Hepatocyte (in vitro differentiated cells): Measurements from ENCODE around the gene TP53I11. TPM values are rescaled to one million over a fixed set of nuclear protein-coding genes. Genes with fewer than 3 reads are reported as not detected.

ENCODE experiments used
- DNase-seq: peaks from one replicate; pipeline ENCODE4 v3.0.0-alpha.2; 2016; ENCODE audit warnings: low spot score
- H2AFZ ChIP-seq: fragments of 200-600 bp; sonication (generic); 2 replicates; pipeline ENCODE4 v1.6.0; 2016; ENCODE audit warnings: antibody characterized with exemption, mild to moderate bottlenecking
- H3K27ac ChIP-seq: fragments of 200-600 bp; sonication (generic); 2 replicates; pipeline ENCODE4 v1.5.1; 2016; ENCODE audit warnings: mild to moderate bottlenecking
- H3K27me3 ChIP-seq: fragments of 200-600 bp; sonication (generic); 2 replicates; pipeline ENCODE4 v1.6.1; 2016
- H3K36me3 ChIP-seq: fragments of 200-600 bp; sonication (generic); replicated peaks from 2 replicates; pipeline ENCODE4 v1.5.1; 2016; ENCODE audit warnings: low read depth; ENCODE audit not compliant: insufficient read depth
- H3K4me1 ChIP-seq: fragments of 200-600 bp; sonication (generic); 2 replicates; pipeline ENCODE4 v1.5.1; 2016; ENCODE audit warnings: mild to moderate bottlenecking, moderate library complexity; ENCODE audit not compliant: insufficient read depth
- H3K4me2 ChIP-seq: fragments of 200-600 bp; sonication (generic); 2 replicates; pipeline ENCODE4 v1.6.0; 2016
- H3K4me3 ChIP-seq: fragments of 200-600 bp; sonication (generic); 2 replicates; pipeline ENCODE4 v1.5.1; 2016; ENCODE audit warnings: mild to moderate bottlenecking
- H3K79me2 ChIP-seq: fragments of 200-600 bp; sonication (generic); 2 replicates; pipeline ENCODE4 v1.6.0; 2017; ENCODE audit warnings: mild to moderate bottlenecking
- H3K9me2 ChIP-seq: fragments of 200-600 bp; sonication (generic); replicated peaks from 2 replicates; pipeline ENCODE4 v1.6.0; 2017; ENCODE audit warnings: mild to moderate bottlenecking; ENCODE audit not compliant: insufficient read depth
- H3K9me3 ChIP-seq: fragments of 200-600 bp; sonication (generic); 2 replicates; pipeline ENCODE4 v1.5.1; 2016; ENCODE audit warnings: low read depth, mild to moderate bottlenecking
- H4K20me1 ChIP-seq: fragments of 200-600 bp; sonication (generic); 2 replicates; pipeline ENCODE4 v1.6.0; 2016; ENCODE audit warnings: mild to moderate bottlenecking; ENCODE audit not compliant: insufficient read depth, poor library complexity, severe bottlenecking
- CTCF ChIP-seq: fragments of 200-600 bp; sonication (generic); IDR thresholded peaks from 2 replicates; pipeline ENCODE4 v1.5.1; 2016; ENCODE audit warnings: antibody characterized with exemption, mild to moderate bottlenecking; ENCODE audit not compliant: poor library complexity
- EZH2 ChIP-seq: fragments of 200-600 bp; sonication (generic); IDR thresholded peaks from 2 replicates; pipeline ENCODE4 v1.6.1; 2016; ENCODE audit warnings: antibody characterized with exemption, mild to moderate bottlenecking, borderline replicate concordance
- EZH2phosphoT487 ChIP-seq: fragments of 200-600 bp; sonication (generic); IDR thresholded peaks from one replicate; pipeline ENCODE4 v1.6.1; 2018; ENCODE audit warnings: antibody characterized with exemption, mild to moderate bottlenecking, low read depth, moderate library complexity; ENCODE audit not compliant: unreplicated experiment, severe bottlenecking
- WGBS: methylation state at CpG from one replicate; pipeline ENCODE4 v1.1.6; 2016; ENCODE audit warnings: low lambda C conversion rate; ENCODE audit errors: missing lambda C conversion rate; 5-methylcytosine and 5-hydroxymethylcytosine counted together
- polyA plus RNA-seq: library from polyadenylated mRNA; unstranded; fragments of >200 nt; fragmentation: Nextera tagmentation; extraction: Ambion mirVana; gene quantifications from 2 replicates; pipeline ENCODE4 v1.2.1, GENCODE V29; 2016
- total RNA-seq: library from RNA; depleted of rRNA; stranded (reverse); fragments of >200 nt; gene quantifications from 2 replicates; pipeline ENCODE4 v1.2.3, GENCODE V29; 2014

The TP53I11 gene
- total and polyA plus RNA-seq, 2 experiments from 2014 or later = 15.4 to 41.8 TPM

- Histone ChIP-seq H3K9me3 (no peaks in the 10 kb centered on the region), H3K4me3 (no peak overlapping the region), H4K20me1 (no peaks in the 10 kb centered on the region), H3K27me3 (no peaks in the 10 kb centered on the region), H3K27ac (no peak overlapping the region), H3K79me2 (no peaks in the 10 kb centered on the region), H2AFZ (no peak overlapping the region), H3K9me2 (no peaks in the 10 kb centered on the region), H3K4me1 (no peaks in the 10 kb centered on the region), H3K36me3 (no peaks in the 10 kb centered on the region), H3K4me2 (no peak overlapping the region)
- no peak for DNase-seq
- TF ChIP-seq EZH2 (no peak), CTCF (no peak), EZH2phosphoT487 (no peak)
- 65% methylated on average over 10 of the region's 10 CpGs for WGBS
Measured at GRCh38 chr11:44987506-44987905, 36.8 kb upstream of the TP53I11 start.

- Histone ChIP-seq H3K27ac (no peak overlapping the region), H3K9me2 (no peaks in the 10 kb centered on the region), H3K9me3 (no peaks in the 10 kb centered on the region), H4K20me1 (no peaks in the 10 kb centered on the region), H3K79me2 (no peaks in the 10 kb centered on the region), H3K4me2 (no peak overlapping the region), H3K27me3 (no peaks in the 10 kb centered on the region), H3K4me1 (no peaks in the 10 kb centered on the region), H3K36me3 (no peaks in the 10 kb centered on the region), H2AFZ (no peak overlapping the region), H3K4me3 (no peak overlapping the region)
- no peak for DNase-seq
- WGBS = 91% methylated on average over 3 of the region's 3 CpGs
- no peak for TF ChIP-seq EZH2phosphoT487
- TF ChIP-seq CTCF = no peak
- TF ChIP-seq EZH2 = no peak
Measured at GRCh38 chr11:44986315-44986714, 35.6 kb upstream of the TP53I11 start.

GRCh38 chr11:44985721-44986120 lies 35.0 kb upstream of the TP53I11 start:
- Histone ChIP-seq H3K9me3 (no peaks in the 10 kb centered on the region), H3K27ac (no peak overlapping the region), H2AFZ (no peak overlapping the region), H3K4me3 (no peak overlapping the region), H3K36me3 (no peaks in the 10 kb centered on the region), H3K4me2 (no peak overlapping the region), H3K79me2 (no peaks in the 10 kb centered on the region), H4K20me1 (no peaks in the 10 kb centered on the region), H3K27me3 (no peaks in the 10 kb centered on the region), H3K4me1 (no peaks in the 10 kb centered on the region), H3K9me2 (no peaks in the 10 kb centered on the region)
- DNase-seq = no peak
- 94% methylated on average over 6 of the region's 6 CpGs for WGBS
- TF ChIP-seq EZH2phosphoT487 (no peak), EZH2 (no peak), CTCF (no peak)

- 85% methylated on average over 7 of the region's 7 CpGs for WGBS
- Histone ChIP-seq H3K4me2 (no peak overlapping the region), H3K9me3 (no peaks in the 10 kb centered on the region), H3K4me1 (peaks cover 11% of the 10 kb centered on the region), H3K9me2 (no peaks in the 10 kb centered on the region), H3K36me3 (no peaks in the 10 kb centered on the region), H3K27me3 (no peaks in the 10 kb centered on the region), H3K79me2 (no peaks in the 10 kb centered on the region), H2AFZ (no peak overlapping the region), H3K4me3 (no peak overlapping the region), H4K20me1 (no peaks in the 10 kb centered on the region), H3K27ac (no peak overlapping the region)
- TF ChIP-seq CTCF = no peak
- TF ChIP-seq EZH2phosphoT487 = no peak
- no peak for TF ChIP-seq EZH2
- DNase-seq = no peak
Measured at GRCh38 chr11:44983786-44984185, 33.1 kb upstream of the TP53I11 start.
